Measurements from ENCODE around the gene PCGF2. TPM values are rescaled to one million over a fixed set of nuclear protein-coding genes. Genes with fewer than 3 reads are reported as not detected.

Gene PCGF2
- total and polyA plus RNA-seq, 2 of the 8 experiments (the other 6 are each of a cell fraction or from before 2014, with no cell fraction given), result 42.1 to 93.3 TPM

DNA sequence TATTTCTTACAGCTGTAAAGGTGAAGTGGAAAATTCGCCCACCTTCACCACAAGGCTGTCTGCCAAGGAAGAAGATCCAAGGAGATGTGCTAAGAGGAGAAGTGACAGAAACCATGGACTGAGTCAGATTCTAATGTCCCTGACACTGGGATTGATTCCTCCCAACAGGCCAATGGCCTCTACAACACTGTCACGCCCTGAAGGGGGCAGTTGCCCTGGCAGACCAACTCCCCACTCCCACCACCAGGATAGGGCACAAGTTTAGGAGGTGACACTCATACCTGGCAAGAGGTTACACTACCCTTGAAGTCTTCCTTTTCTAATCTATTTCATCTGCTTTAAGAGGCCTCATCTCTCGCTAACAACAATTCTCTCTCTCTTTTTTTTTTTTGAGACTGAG is 35.1 kb upstream of the PCGF2 start (continued):
- TF ChIP-seq, protein P1, sequence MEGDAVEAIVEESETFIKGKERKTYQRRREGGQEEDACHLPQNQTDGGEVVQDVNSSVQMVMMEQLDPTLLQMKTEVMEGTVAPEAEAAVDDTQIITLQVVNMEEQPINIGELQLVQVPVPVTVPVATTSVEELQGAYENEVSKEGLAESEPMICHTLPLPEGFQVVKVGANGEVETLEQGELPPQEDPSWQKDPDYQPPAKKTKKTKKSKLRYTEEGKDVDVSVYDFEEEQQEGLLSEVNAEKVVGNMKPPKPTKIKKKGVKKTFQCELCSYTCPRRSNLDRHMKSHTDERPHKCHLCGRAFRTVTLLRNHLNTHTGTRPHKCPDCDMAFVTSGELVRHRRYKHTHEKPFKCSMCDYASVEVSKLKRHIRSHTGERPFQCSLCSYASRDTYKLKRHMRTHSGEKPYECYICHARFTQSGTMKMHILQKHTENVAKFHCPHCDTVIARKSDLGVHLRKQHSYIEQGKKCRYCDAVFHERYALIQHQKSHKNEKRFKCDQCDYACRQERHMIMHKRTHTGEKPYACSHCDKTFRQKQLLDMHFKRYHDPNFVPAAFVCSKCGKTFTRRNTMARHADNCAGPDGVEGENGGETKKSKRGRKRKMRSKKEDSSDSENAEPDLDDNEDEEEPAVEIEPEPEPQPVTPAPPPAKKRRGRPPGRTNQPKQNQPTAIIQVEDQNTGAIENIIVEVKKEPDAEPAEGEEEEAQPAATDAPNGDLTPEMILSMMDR (IDR thresholded peaks at IDR 0.05; ENCODE audit: control extremely low read depth in 1 of 3, insufficient read depth in 1 of 3, low read depth in 1 of 3, low read length in 3 of 3), result peak in 2 of 3 experiments; percentile 27 to 32; a peak in 3 of 4 replicates
- no peak for TF ChIP-seq SP4 (IDR thresholded peaks at IDR 0.05; ENCODE audit: low read length)
